HUES64 (cell line): ENCODE data around the gene SIGLEC9.

Experiments
- H3K27ac ChIP-seq: 2 replicates; pipeline ENCODE4 v1.7.0; 2013; ENCODE audit warnings: low read depth, low read length, inconsistent platforms
- H3K27me3 ChIP-seq: 2 replicates; pipeline ENCODE4 v1.6.1; 2013; ENCODE audit warnings: mild to moderate bottlenecking, low read length; ENCODE audit not compliant: insufficient read depth
- H3K36me3 ChIP-seq: 2 replicates; pipeline ENCODE4 v1.6.1; 2013; ENCODE audit warnings: mild to moderate bottlenecking, low read length; ENCODE audit not compliant: insufficient read depth
- H3K4me1 ChIP-seq: 2 replicates; pipeline ENCODE4 v1.6.1; 2013; ENCODE audit warnings: mild to moderate bottlenecking, low read length, moderate library complexity; ENCODE audit not compliant: insufficient read depth
- H3K4me3 ChIP-seq: 2 replicates; pipeline ENCODE4 v1.5.1; 2013; ENCODE audit warnings: mild to moderate bottlenecking, low read length, moderate library complexity
- H3K9ac ChIP-seq: 2 replicates; pipeline ENCODE4 v1.6.1; 2013; ENCODE audit warnings: mild to moderate bottlenecking, low read depth, low read length
- H3K9me3 ChIP-seq: 2 replicates; pipeline ENCODE4 v1.6.1; 2013; ENCODE audit warnings: low read depth, low read length; ENCODE audit not compliant: insufficient read depth
- WGBS: fragments of 150-250, 120-280 bp; methylation state at CpG from one replicate; pipeline ENCODE4 v1.1.7; 2013; ENCODE audit warnings: missing lambda C conversion rate; 5-methylcytosine and 5-hydroxymethylcytosine counted together

Gene SIGLEC9

GRCh38 chr19:51145916-51146493 lies 21.3 kb downstream of the SIGLEC9 start:
- Histone ChIP-seq H3K4me3 (no peak overlapping the region), H3K27me3 (no peaks in the 10 kb centered on the region), H3K27ac (no peak overlapping the region), H3K4me1 (peaks cover 4% of the 10 kb centered on the region; the same call in 1 of the 2 replicates), H3K9me3 (no peaks in the 10 kb centered on the region), H3K36me3 (no peaks in the 10 kb centered on the region), H3K9ac (no peak overlapping the region)
- 67% methylated on average over 3 of the region's 4 CpGs for WGBS

- H3K4me3 ChIP-seq, result no peak overlapping the region
- no peaks in the 10 kb centered on the region for H3K36me3 ChIP-seq
- H3K9me3 ChIP-seq, result no peaks in the 10 kb centered on the region
- no peaks in the 10 kb centered on the region for H3K27me3 ChIP-seq
- no peaks in the 10 kb centered on the region for H3K4me1 ChIP-seq
- WGBS, result 90% methylated on average over 7 of the region's 7 CpGs
- H3K27ac ChIP-seq, result no peak overlapping the region
- H3K9ac ChIP-seq, result no peak overlapping the region
These were observed 22.0 kb downstream of the SIGLEC9 start for GRCh38 chr19:51146751-51147150.

- Histone ChIP-seq H3K4me3 (no peak overlapping the region), H3K9ac (no peak overlapping the region), H3K9me3 (no peaks in the 10 kb centered on the region), H3K27me3 (no peaks in the 10 kb centered on the region), H3K4me1 (no peaks in the 10 kb centered on the region), H3K36me3 (no peaks in the 10 kb centered on the region), H3K27ac (no peak overlapping the region)
- WGBS, result 100% methylated on average over 1 of the region's 1 CpG
These were observed 23.0 kb downstream of the SIGLEC9 start for GRCh38 chr19:51147663-51148062.

- WGBS, result 93% methylated on average over 3 of the region's 3 CpGs
- Histone ChIP-seq H3K9ac (no peak overlapping the region), H3K27me3 (no peaks in the 10 kb centered on the region), H3K4me3 (no peak overlapping the region), H3K36me3 (no peaks in the 10 kb centered on the region), H3K27ac (no peak overlapping the region), H3K9me3 (no peaks in the 10 kb centered on the region), H3K4me1 (no peaks in the 10 kb centered on the region)
These were observed 23.9 kb downstream of the SIGLEC9 start for GRCh38 chr19:51148580-51148979.

GRCh38 chr19:51150627-51151026 lies 25.9 kb downstream of the SIGLEC9 start:
- Histone ChIP-seq H3K4me3 (no peak overlapping the region), H3K27ac (no peak overlapping the region), H3K9ac (no peak overlapping the region), H3K9me3 (no peaks in the 10 kb centered on the region), H3K4me1 (no peaks in the 10 kb centered on the region), H3K36me3 (no peaks in the 10 kb centered on the region), H3K27me3 (no peaks in the 10 kb centered on the region)
- WGBS, result 90% methylated on average over 3 of the region's 3 CpGs

- H3K27ac ChIP-seq, result no peak overlapping the region
- H3K36me3 ChIP-seq, result no peaks in the 10 kb centered on the region
- 79% methylated on average over 2 of the region's 2 CpGs for WGBS
- no peaks in the 10 kb centered on the region for H3K4me1 ChIP-seq
- no peak overlapping the region for H3K4me3 ChIP-seq
- no peaks in the 10 kb centered on the region for H3K9me3 ChIP-seq
- no peak overlapping the region for H3K9ac ChIP-seq
- H3K27me3 ChIP-seq, result no peaks in the 10 kb centered on the region
These were observed 32.0 kb downstream of the SIGLEC9 start for GRCh38 chr19:51156710-51157109.

- H3K27me3 ChIP-seq, result no peaks in the 10 kb centered on the region
- H3K9me3 ChIP-seq, result no peaks in the 10 kb centered on the region
- H3K36me3 ChIP-seq, result no peaks in the 10 kb centered on the region
- H3K9ac ChIP-seq, result no peak overlapping the region
- no peak overlapping the region for H3K4me3 ChIP-seq
- 85% methylated on average over 2 of the region's 2 CpGs for WGBS
- H3K4me1 ChIP-seq, result no peaks in the 10 kb centered on the region
- H3K27ac ChIP-seq, result no peak overlapping the region
These were observed 32.6 kb downstream of the SIGLEC9 start for GRCh38 chr19:51157265-51157664.

GRCh38 chr19:51158474-51159129 lies 33.9 kb downstream of the SIGLEC9 start:
- no peaks in the 10 kb centered on the region for H3K36me3 ChIP-seq
- H3K9ac ChIP-seq, result no peak overlapping the region
- H3K4me3 ChIP-seq, result no peak overlapping the region
- no peaks in the 10 kb centered on the region for H3K9me3 ChIP-seq
- WGBS, result 59% methylated on average over 5 of the region's 7 CpGs
- H3K27me3 ChIP-seq, result no peaks in the 10 kb centered on the region
- H3K4me1 ChIP-seq, result 0 out of 2 replicates have a peak, but pooled peaks cover 5% of the 10 kb centered on the region
- no peak overlapping the region for H3K27ac ChIP-seq

- H3K4me3 ChIP-seq, result no peak overlapping the region
These were observed 35.0 kb downstream of the SIGLEC9 start for GRCh38 chr19:51159656-51160055.

GRCh38 chr19:51161266-51161665 lies 36.6 kb downstream of the SIGLEC9 start:
- Histone ChIP-seq H3K27me3 (no peaks in the 10 kb centered on the region), H3K9ac (no peak overlapping the region), H3K27ac (no peak overlapping the region), H3K4me1 (0 out of 2 replicates have a peak, but pooled peaks cover 5% of the 10 kb centered on the region), H3K9me3 (no peaks in the 10 kb centered on the region), H3K4me3 (no peak overlapping the region), H3K36me3 (no peaks in the 10 kb centered on the region)
- WGBS, result 100% methylated on average over 1 of the region's 1 CpG

More at GRCh38 chr19:51159656-51160055, 35.0 kb downstream of the SIGLEC9 start:
- H3K9ac ChIP-seq, result no peak overlapping the region
- H3K27ac ChIP-seq, result no peak overlapping the region
- no peaks in the 10 kb centered on the region for H3K36me3 ChIP-seq
- 0 out of 2 replicates have a peak, but pooled peaks cover 5% of the 10 kb centered on the region for H3K4me1 ChIP-seq
- no peaks in the 10 kb centered on the region for H3K27me3 ChIP-seq
- 94% methylated on average over 3 of the region's 4 CpGs for WGBS
- no peaks in the 10 kb centered on the region for H3K9me3 ChIP-seq

GRCh38 chr19:51161867-51162496 lies 37.3 kb downstream of the SIGLEC9 start:
- H3K4me3 ChIP-seq, result no peak overlapping the region
- no peaks in the 10 kb centered on the region for H3K9me3 ChIP-seq
- WGBS, result 95% methylated on average over 4 of the region's 4 CpGs
- no peak overlapping the region for H3K27ac ChIP-seq
- H3K9ac ChIP-seq, result no peak overlapping the region
- H3K4me1 ChIP-seq, result 0 out of 2 replicates have a peak, but pooled peaks cover 5% of the 10 kb centered on the region
- H3K36me3 ChIP-seq, result no peaks in the 10 kb centered on the region
- no peaks in the 10 kb centered on the region for H3K27me3 ChIP-seq
